IPS DF 19.7 (cell line): ENCODE results near the gene C1orf74.

Experiments
- DNase-seq: peaks from one replicate; pipeline ENCODE4 v3.0.0-alpha.2; 2013; ENCODE audit warnings: low read depth, low spot score

The C1orf74 gene

GRCh38 chr1:209772126-209772525, 12.2 kb downstream of the C1orf74 start:
- no peak for DNase-seq

GRCh38 chr1:209770636-209771415, 13.5 kb downstream of the C1orf74 start:
- DNase-seq = no peak

- DNase-seq = no peak
Observed at GRCh38 chr1:209769971-209770370, 14.4 kb downstream of the C1orf74 start.

- DNase-seq = no peak
Observed at GRCh38 chr1:209769171-209769904, 15.0 kb downstream of the C1orf74 start.

GRCh38 chr1:209768354-209768774, 16.0 kb downstream of the C1orf74 start:
- no peak for DNase-seq

- no peak for DNase-seq
Observed at GRCh38 chr1:209767706-209768105, 16.7 kb downstream of the C1orf74 start.

- DNase-seq = no peak
Observed at GRCh38 chr1:209767096-209767495, 17.3 kb downstream of the C1orf74 start.

GRCh38 chr1:209766051-209766450, 18.3 kb downstream of the C1orf74 start:
- no peak for DNase-seq

GRCh38 chr1:209761011-209761635, 23.2 kb downstream of the C1orf74 start:
- no peak for DNase-seq

- DNase-seq = no peak
Observed at GRCh38 chr1:209759829-209760359, 24.5 kb downstream of the C1orf74 start.

GRCh38 chr1:209758400-209758799, 26.0 kb downstream of the C1orf74 start:
- DNase-seq = no peak

GRCh38 chr1:209756615-209757445, 27.5 kb downstream of the C1orf74 start:
- DNase-seq = no peak

GRCh38 chr1:209755926-209756614, 28.3 kb downstream of the C1orf74 start, which contains the start of gene TRAF3IP3:
Gene TRAF3IP3 (plus strand): TSS chr1:209756053. CDS start chr1:209760040, 3,987 bp downstream.
- no peak for DNase-seq

GRCh38 chr1:209755256-209755655, 29.1 kb downstream of the C1orf74 start:
- DNase-seq = no peak

- no peak for DNase-seq
Observed at GRCh38 chr1:209752890-209753289, 31.5 kb downstream of the C1orf74 start.

GRCh38 chr1:209751627-209752231, 32.6 kb downstream of the C1orf74 start:
- DNase-seq = no peak

- no peak for DNase-seq
Observed at GRCh38 chr1:209749670-209750323, 34.6 kb downstream of the C1orf74 start.

GRCh38 chr1:209749205-209749604, 35.2 kb downstream of the C1orf74 start:
- DNase-seq = no peak

GRCh38 chr1:209748620-209749019, 35.7 kb downstream of the C1orf74 start:
- DNase-seq = no peak
